Esophagus muscularis mucosa (tissue), 3 donors: Measurements from ENCODE around the gene FAM181A.

Experiments used
- POLR2AphosphoS5 ChIP-seq, 2 donors: sonication (generic); formaldehyde crosslinking; IDR thresholded peaks; one replicate each; pipeline ENCODE4 v1.6.1; 2017; ENCODE audit warnings: antibody characterized with exemption in 2 of 2
- TF ChIP-seq, protein P1 (sequence below), 3 experiments: fragments of 200-600 bp in 2 of 3; fragments of 450-650 bp in 1 of 3; sonication (generic) in 2 of 3; IDR thresholded peaks; one replicate each; pipeline ENCODE4 v1.5.1; 2017 to 2019; ENCODE audit warnings: antibody characterized with exemption in 3 of 3, mild to moderate bottlenecking in 2 of 3, moderate library complexity in 1 of 3

DNA sequence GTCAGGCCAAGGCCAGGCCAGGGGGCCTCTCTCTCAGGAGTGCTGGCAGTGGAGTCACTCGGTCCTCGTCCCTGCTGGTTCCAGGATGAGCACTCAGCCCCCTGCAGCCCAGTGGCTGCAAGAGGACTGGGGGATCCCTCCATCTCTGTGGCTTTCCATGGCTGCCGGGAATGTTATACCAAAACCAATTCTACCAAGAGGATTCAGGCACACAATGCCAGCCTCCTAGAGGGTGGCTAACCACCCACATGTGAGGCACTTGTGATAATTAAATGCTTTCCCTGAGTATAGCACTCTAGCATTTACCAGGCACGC is 27.3 kb downstream of the FAM181A start:
- TF ChIP-seq, protein P1, sequence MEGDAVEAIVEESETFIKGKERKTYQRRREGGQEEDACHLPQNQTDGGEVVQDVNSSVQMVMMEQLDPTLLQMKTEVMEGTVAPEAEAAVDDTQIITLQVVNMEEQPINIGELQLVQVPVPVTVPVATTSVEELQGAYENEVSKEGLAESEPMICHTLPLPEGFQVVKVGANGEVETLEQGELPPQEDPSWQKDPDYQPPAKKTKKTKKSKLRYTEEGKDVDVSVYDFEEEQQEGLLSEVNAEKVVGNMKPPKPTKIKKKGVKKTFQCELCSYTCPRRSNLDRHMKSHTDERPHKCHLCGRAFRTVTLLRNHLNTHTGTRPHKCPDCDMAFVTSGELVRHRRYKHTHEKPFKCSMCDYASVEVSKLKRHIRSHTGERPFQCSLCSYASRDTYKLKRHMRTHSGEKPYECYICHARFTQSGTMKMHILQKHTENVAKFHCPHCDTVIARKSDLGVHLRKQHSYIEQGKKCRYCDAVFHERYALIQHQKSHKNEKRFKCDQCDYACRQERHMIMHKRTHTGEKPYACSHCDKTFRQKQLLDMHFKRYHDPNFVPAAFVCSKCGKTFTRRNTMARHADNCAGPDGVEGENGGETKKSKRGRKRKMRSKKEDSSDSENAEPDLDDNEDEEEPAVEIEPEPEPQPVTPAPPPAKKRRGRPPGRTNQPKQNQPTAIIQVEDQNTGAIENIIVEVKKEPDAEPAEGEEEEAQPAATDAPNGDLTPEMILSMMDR (IDR thresholded peaks at IDR 0.05): no peak
- TF ChIP-seq POLR2AphosphoS5 (IDR thresholded peaks at IDR 0.05): no peak
